Cerebellar nuclear complex (tissue), 1 donor: Measurements from ENCODE around the gene STEAP3.

Experiments used
- DNase-seq, 2 experiments: peaks; one replicate each; lab custom pipeline; 2025; lab: John Stamatoyannopoulos, UW

Gene STEAP3

GRCh38 chr2:119291588-119292167, 68.0 kb downstream of the STEAP3 start:
- no peak for DNase-seq

- no peak for DNase-seq
Measured at GRCh38 chr2:119292226-119292625, 68.6 kb downstream of the STEAP3 start.

- no peak for DNase-seq
Measured at GRCh38 chr2:119293254-119293653, 69.6 kb downstream of the STEAP3 start.

GRCh38 chr2:119293900-119294299, 70.3 kb downstream of the STEAP3 start:
- DNase-seq: no peak

- DNase-seq: no peak
Measured at GRCh38 chr2:119294671-119295070, 71.0 kb downstream of the STEAP3 start.

GRCh38 chr2:119295688-119296375, 72.2 kb downstream of the STEAP3 start:
- no peak for DNase-seq

- DNase-seq: no peak
Measured at GRCh38 chr2:119301413-119301812, 77.8 kb downstream of the STEAP3 start.

GRCh38 chr2:119304847-119305246, 81.2 kb downstream of the STEAP3 start:
- DNase-seq: no peak

- no peak for DNase-seq
Measured at GRCh38 chr2:119305497-119306195, 82.0 kb downstream of the STEAP3 start.

GRCh38 chr2:119306196-119306590, 82.6 kb downstream of the STEAP3 start:
- DNase-seq: no peak

GRCh38 chr2:119307419-119308140, 83.9 kb downstream of the STEAP3 start:
- DNase-seq: no peak

- no peak for DNase-seq
Measured at GRCh38 chr2:119308793-119309330, 85.2 kb downstream of the STEAP3 start.

GRCh38 chr2:119311371-119311770, 87.7 kb downstream of the STEAP3 start:
- DNase-seq: no peak

GRCh38 chr2:119311831-119312230, 88.2 kb downstream of the STEAP3 start:
- no peak for DNase-seq
